Smooth muscle cell (in vitro differentiated cells): ENCODE results near the gene HDGFL1. TPM values are rescaled to one million over a fixed set of nuclear protein-coding genes. Genes with fewer than 3 reads are reported as not detected.

Experiments used
- DNase-seq: peaks from one replicate; lab custom pipeline; 2025; ENCODE audit not compliant: unreplicated experiment; lab: John Stamatoyannopoulos, UW
- H2AFZ ChIP-seq: fragments of 200-600 bp; sonication (generic); 2 replicates; pipeline ENCODE4 v1.6.0; 2016; ENCODE audit warnings: antibody characterized with exemption, low read depth, mild to moderate bottlenecking
- H3F3A ChIP-seq: fragments of 200-600 bp; sonication (generic); 2 replicates; pipeline ENCODE4 v1.6.0; 2017; ENCODE audit warnings: antibody characterized with exemption, low read depth
- H3K27ac ChIP-seq: fragments of 200-600 bp; sonication (generic); 2 replicates; pipeline ENCODE4 v1.5.1; 2016; ENCODE audit warnings: low read depth, mild to moderate bottlenecking
- H3K27me3 ChIP-seq: fragments of 200-600 bp; sonication (generic); 2 replicates; pipeline ENCODE4 v1.6.1; 2016; ENCODE audit warnings: low read depth, mild to moderate bottlenecking
- H3K36me3 ChIP-seq: fragments of 200-600 bp; sonication (generic); 2 replicates; pipeline ENCODE4 v1.5.1; 2016; ENCODE audit warnings: low read depth
- H3K4me1 ChIP-seq: fragments of 200-600 bp; sonication (generic); 2 replicates; pipeline ENCODE4 v1.5.1; 2016; ENCODE audit warnings: low read depth
- H3K4me2 ChIP-seq: fragments of 200-600 bp; sonication (generic); 2 replicates; pipeline ENCODE4 v1.6.0; 2016; ENCODE audit warnings: mild to moderate bottlenecking
- H3K4me3 ChIP-seq: fragments of 200-600 bp; sonication (generic); 2 replicates; pipeline ENCODE4 v1.5.1; 2016; ENCODE audit warnings: mild to moderate bottlenecking
- H3K79me2 ChIP-seq: fragments of 200-600 bp; sonication (generic); 2 replicates; pipeline ENCODE4 v1.6.0; 2016; ENCODE audit warnings: low read depth, mild to moderate bottlenecking
- H3K9ac ChIP-seq: fragments of 200-600 bp; sonication (generic); 2 replicates; pipeline ENCODE4 v1.6.0; 2016; ENCODE audit warnings: low read depth
- H3K9me3 ChIP-seq: fragments of 200-600 bp; sonication (generic); replicated peaks from 2 replicates; pipeline ENCODE4 v1.5.1; 2016; ENCODE audit warnings: low read depth
- H4K20me1 ChIP-seq: fragments of 200-600 bp; sonication (generic); 2 replicates; pipeline ENCODE4 v1.6.0; 2016; ENCODE audit warnings: low read depth
- CTCF ChIP-seq: fragments of 200-600 bp; sonication (generic); IDR thresholded peaks from 2 replicates; pipeline ENCODE4 v1.5.1; 2017; ENCODE audit warnings: borderline replicate concordance, mild to moderate bottlenecking, antibody characterized with exemption; ENCODE audit not compliant: insufficient read depth, poor library complexity, severe bottlenecking
- WGBS: methylation state at CpG from one replicate; pipeline ENCODE4 v1.1.7; 2016; ENCODE audit warnings: low lambda C conversion rate; 5-methylcytosine and 5-hydroxymethylcytosine counted together
- polyA plus RNA-seq: library from polyadenylated mRNA; unstranded; fragments of >200 nt; fragmentation: Nextera tagmentation; extraction: Ambion mirVana; gene quantifications from 2 replicates; pipeline ENCODE4 v1.2.1, GENCODE V29; 2016
- total RNA-seq: library from RNA; depleted of rRNA; stranded (reverse); fragments of >200 nt; gene quantifications from 2 replicates; pipeline ENCODE4 v1.2.3, GENCODE V29; 2014

Gene HDGFL1
- total and polyA plus RNA-seq, 2 experiments from 2014 or later = not detected

GRCh38 chr6:22545051-22545450, 24.3 kb upstream of the HDGFL1 start:
- no peak overlapping the region for H2AFZ ChIP-seq
- WGBS = 87% methylated on average over 2 of the region's 2 CpGs
- no peaks in the 10 kb centered on the region for H3K27me3 ChIP-seq
- no peaks in the 10 kb centered on the region for H3K4me1 ChIP-seq
- H3K4me3 ChIP-seq = no peak overlapping the region
- H3K9me3 ChIP-seq = no peaks in the 10 kb centered on the region
- H3K27ac ChIP-seq = no peak overlapping the region
- TF ChIP-seq CTCF = no peak
- peak overlapping the region; percentile 21 for H3K4me2 ChIP-seq
- H3K36me3 ChIP-seq = no peaks in the 10 kb centered on the region
- no peak for DNase-seq
- H3K79me2 ChIP-seq = no peaks in the 10 kb centered on the region
- H3F3A ChIP-seq = no peaks in the 10 kb centered on the region
- no peak overlapping the region for H3K9ac ChIP-seq
- no peaks in the 10 kb centered on the region for H4K20me1 ChIP-seq

GRCh38 chr6:22546236-22546635, 23.1 kb upstream of the HDGFL1 start:
- no peaks in the 10 kb centered on the region for H3K4me1 ChIP-seq
- H3K9me3 ChIP-seq = no peaks in the 10 kb centered on the region
- no peak for TF ChIP-seq CTCF
- no peak overlapping the region for H2AFZ ChIP-seq
- no peaks in the 10 kb centered on the region for H3F3A ChIP-seq
- 94% methylated on average over 1 of the region's 1 CpG for WGBS
- no peak for DNase-seq
- H3K36me3 ChIP-seq = no peaks in the 10 kb centered on the region
- H3K27ac ChIP-seq = no peak overlapping the region
- no peaks in the 10 kb centered on the region for H3K27me3 ChIP-seq
- no peak overlapping the region for H3K4me2 ChIP-seq
- H3K79me2 ChIP-seq = no peaks in the 10 kb centered on the region
- H3K4me3 ChIP-seq = no peak overlapping the region
- H4K20me1 ChIP-seq = no peaks in the 10 kb centered on the region
- H3K9ac ChIP-seq = no peak overlapping the region

GRCh38 chr6:22550971-22551670, 18.2 kb upstream of the HDGFL1 start:
- Histone ChIP-seq H4K20me1 (no peaks in the 10 kb centered on the region), H3K4me2 (no peak overlapping the region), H3K4me3 (no peak overlapping the region), H3K27ac (no peak overlapping the region), H3K36me3 (no peaks in the 10 kb centered on the region), H3K4me1 (no peaks in the 10 kb centered on the region), H3K9ac (no peak overlapping the region), H3K27me3 (no peaks in the 10 kb centered on the region), H3K9me3 (no peaks in the 10 kb centered on the region), H2AFZ (no peak overlapping the region), H3F3A (no peaks in the 10 kb centered on the region), H3K79me2 (no peaks in the 10 kb centered on the region)
- 95% methylated on average over 2 of the region's 2 CpGs for WGBS
- no peak for TF ChIP-seq CTCF
- DNase-seq = no peak

GRCh38 chr6:22556266-22556665, 13.1 kb upstream of the HDGFL1 start:
- H3K4me3 ChIP-seq = no peak overlapping the region
- H3K79me2 ChIP-seq = no peaks in the 10 kb centered on the region
- H4K20me1 ChIP-seq = no peaks in the 10 kb centered on the region
- no peaks in the 10 kb centered on the region for H3K36me3 ChIP-seq
- TF ChIP-seq CTCF = no peak
- no peak for DNase-seq
- H3K9ac ChIP-seq = no peak overlapping the region
- 83% methylated on average over 2 of the region's 2 CpGs for WGBS
- no peak overlapping the region for H3K27ac ChIP-seq
- no peaks in the 10 kb centered on the region for H3K9me3 ChIP-seq
- peaks cover 4% of the 10 kb centered on the region for H3F3A ChIP-seq
- H3K4me2 ChIP-seq = no peak overlapping the region
- H3K4me1 ChIP-seq = no peaks in the 10 kb centered on the region
- H2AFZ ChIP-seq = no peak overlapping the region
- H3K27me3 ChIP-seq = no peaks in the 10 kb centered on the region
